GM23338 (cell line): ENCODE data around the gene PARVB. TPM values are rescaled to one million over a fixed set of nuclear protein-coding genes. Genes with fewer than 3 reads are reported as not detected.

Source experiments
- ATAC-seq: fragments of 200-7000 bp; cut with Tn5 transposase; 3 replicates; pipeline ENCODE4 v1.9.1; 2020
- DNase-seq: peaks from one replicate; pipeline ENCODE4 v3.0.0-alpha.2; 2015; ENCODE audit warnings: low spot score
- H2AFZ ChIP-seq: fragments of 200-600 bp; sonication (generic); 2 replicates; pipeline ENCODE4 v1.8.0; 2016; ENCODE audit warnings: antibody characterized with exemption, mild to moderate bottlenecking, moderate library complexity
- H3F3A ChIP-seq: fragments of 200-600 bp; sonication (generic); replicated peaks from 2 replicates; pipeline ENCODE4 v1.8.0; 2017; ENCODE audit warnings: antibody characterized with exemption, mixed run types, low read depth
- H3K27ac ChIP-seq: fragments of 200-600 bp; sonication (generic); 2 replicates; pipeline ENCODE4 v1.6.1; 2016; ENCODE audit warnings: low read depth
- H3K27me3 ChIP-seq: fragments of 200-600 bp; sonication (generic); 2 replicates; pipeline ENCODE4 v1.8.0; 2016; ENCODE audit warnings: mild to moderate bottlenecking, mixed run types, moderate library complexity; ENCODE audit not compliant: insufficient read depth
- H3K36me3 ChIP-seq: fragments of 200-600 bp; sonication (generic); 2 replicates; pipeline ENCODE4 v1.8.0; 2016; ENCODE audit warnings: mild to moderate bottlenecking; ENCODE audit not compliant: insufficient read depth
- H3K4me1 ChIP-seq: fragments of 200-600 bp; sonication (generic); 2 replicates; pipeline ENCODE4 v1.8.0; 2016; ENCODE audit warnings: mild to moderate bottlenecking, moderate library complexity; ENCODE audit not compliant: insufficient read depth
- H3K4me2 ChIP-seq: fragments of 200-600 bp; sonication (generic); 2 replicates; pipeline ENCODE4 v1.7.1; 2017; ENCODE audit warnings: mixed run types
- H3K4me3 ChIP-seq: fragments of 200-600 bp; sonication (generic); 2 replicates; pipeline ENCODE4 v1.6.1; 2016; ENCODE audit warnings: mixed run types
- H3K79me2 ChIP-seq: fragments of 200-600 bp; sonication (generic); replicated peaks from 2 replicates; pipeline ENCODE4 v1.8.0; 2017; ENCODE audit warnings: mild to moderate bottlenecking; ENCODE audit not compliant: insufficient read depth
- H3K9me2 ChIP-seq: fragments of 200-600 bp; sonication (generic); 2 replicates; pipeline ENCODE4 v1.8.0; 2017; ENCODE audit not compliant: insufficient read depth
- H4K20me1 ChIP-seq: fragments of 200-600 bp; sonication (generic); replicated peaks from 2 replicates; pipeline ENCODE4 v1.8.0; 2017; ENCODE audit warnings: mild to moderate bottlenecking; ENCODE audit not compliant: insufficient read depth
- H3K27ac Mint-ChIP-seq: 2 replicates; pipeline ENCODE4 v1.8.0; 2020; ENCODE audit warnings: inconsistent platforms, mild to moderate bottlenecking, moderate library complexity, mixed read lengths
- H3K27me3 Mint-ChIP-seq: 3 replicates; pipeline ENCODE4 v1.8.0; 2022; ENCODE audit warnings: low read depth, mild to moderate bottlenecking, moderate library complexity, mixed read lengths, inconsistent platforms; ENCODE audit not compliant: insufficient read depth, poor library complexity
- H3K36me3 Mint-ChIP-seq: 3 replicates; pipeline ENCODE4 v1.8.0; 2021; ENCODE audit warnings: low read depth, mild to moderate bottlenecking, inconsistent platforms, moderate library complexity, mixed read lengths
- H3K4me1 Mint-ChIP-seq: 3 replicates; pipeline ENCODE4 v1.8.0; 2020; ENCODE audit warnings: mild to moderate bottlenecking, inconsistent platforms, mixed read lengths
- H3K4me3 Mint-ChIP-seq: 3 replicates; pipeline ENCODE4 v1.8.0; 2021; ENCODE audit warnings: moderate library complexity, mild to moderate bottlenecking, inconsistent platforms, mixed read lengths
- H3K9me3 Mint-ChIP-seq: 3 replicates; pipeline ENCODE4 v1.8.0; 2020; ENCODE audit warnings: moderate library complexity, mild to moderate bottlenecking, inconsistent platforms, mixed read lengths
- JUNB ChIP-seq: IDR thresholded peaks from one replicate; pipeline ENCODE4 v1.6.1; 2016; ENCODE audit warnings: antibody characterized with exemption; ENCODE audit not compliant: unreplicated experiment
- NANOG ChIP-seq: IDR thresholded peaks from 2 replicates; pipeline ENCODE4 v1.6.1; 2016; ENCODE audit warnings: antibody characterized with exemption, borderline replicate concordance
- POLR2AphosphoS5 ChIP-seq: IDR thresholded peaks from 2 replicates; pipeline ENCODE4 v1.6.1; 2016; ENCODE audit warnings: antibody characterized with exemption, low read depth
- STAT1 ChIP-seq: IDR thresholded peaks from one replicate; pipeline ENCODE4 v1.6.1; 2016; ENCODE audit warnings: antibody characterized with exemption; ENCODE audit not compliant: unreplicated experiment
- ZNF114 ChIP-seq: fragments of 250-450 bp; sonication (Bioruptor Pico); IDR thresholded peaks from 2 replicates; pipeline ENCODE4 v1.5.0; 2020; ENCODE audit warnings: mild to moderate bottlenecking, moderate library complexity
- ZNF331 ChIP-seq: fragments of 250-450 bp; sonication (Bioruptor Pico); IDR thresholded peaks from 2 replicates; pipeline ENCODE4 v1.5.0; 2020; ENCODE audit warnings: low read depth, mild to moderate bottlenecking, moderate library complexity
- polyA plus RNA-seq: library from polyadenylated mRNA; unstranded; fragments of >200 nt; fragmentation: Nextera tagmentation; extraction: Ambion mirVana; gene quantifications from 2 replicates; pipeline ENCODE4 v1.2.1, GENCODE V29; 2016
- total RNA-seq: library from RNA; depleted of rRNA; stranded (reverse); fragments of >200 nt; shearing (Covaris generic); gene quantifications from 2 replicates; pipeline ENCODE4 v1.2.3, GENCODE V29; 2014
- TF ChIP-seq, protein P1 (sequence below), 2 experiments: fragments of 200-600 bp in 1 of 2; sonication (generic) in 1 of 2; conservative IDR thresholded peaks; 2 replicates each; pipeline versions ENCODE4 v1.5.1 to v1.6.1; 2016 to 2017; ENCODE audit warnings: antibody characterized with exemption in 2 of 2, low read depth in 2 of 2, mild to moderate bottlenecking in 2 of 2, moderate library complexity in 1 of 2
- TF ChIP-seq, protein P2 (sequence below): IDR thresholded peaks from one replicate; pipeline ENCODE4 v1.6.1; 2018; ENCODE audit warnings: antibody characterized with exemption; ENCODE audit not compliant: unreplicated experiment
- TF ChIP-seq, protein P3 (sequence below): fragments of 250-450 bp; sonication (Bioruptor Pico); IDR thresholded peaks from 2 replicates; pipeline ENCODE4 v1.5.0; 2020; ENCODE audit warnings: mild to moderate bottlenecking, moderate library complexity

PARVB gene
- total and polyA plus RNA-seq, 2 experiments from 2014 or later, result 4.3 to 7.7 TPM

DNA sequence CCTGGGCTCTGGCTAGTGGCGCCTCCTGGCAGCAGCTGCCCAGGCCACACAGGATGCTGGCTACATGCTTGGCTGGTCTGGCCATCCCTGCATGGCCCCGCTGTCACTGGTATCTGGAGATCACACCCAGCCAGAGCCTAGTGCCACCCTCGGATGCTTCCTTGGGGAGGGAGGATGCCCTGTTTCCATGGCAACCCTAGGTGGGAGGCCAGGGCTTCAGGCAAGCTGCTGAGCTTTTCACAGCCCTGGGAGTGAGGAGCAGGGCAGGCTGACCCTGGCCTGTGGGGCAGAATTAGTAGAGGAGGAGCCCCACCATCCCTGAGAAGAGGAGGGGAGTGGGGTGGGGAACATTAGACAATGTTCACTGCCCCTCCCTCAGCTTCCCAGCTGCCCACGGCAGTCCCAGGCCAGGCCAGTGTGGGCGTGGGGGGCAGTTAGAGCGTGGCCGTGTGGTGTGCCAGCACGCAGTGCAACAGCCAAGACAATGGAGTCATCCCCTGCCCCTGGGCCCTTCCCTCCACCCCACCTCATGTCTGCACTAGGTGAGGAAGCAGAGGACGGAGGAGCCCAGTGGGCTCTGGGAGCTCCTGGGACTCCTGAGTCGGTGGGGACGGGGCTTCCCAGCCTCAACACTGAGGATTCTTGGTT is 50.4 kb downstream of the PARVB start:
- Mint-ChIP-seq H3K27ac (no peak overlapping the region), H3K4me1 (no peaks in the 10 kb centered on the region; the same call in 2 of the 3 replicates), H3K36me3 (no peaks in the 10 kb centered on the region), H3K27me3 (peaks cover 5% of the 10 kb centered on the region), H3K4me3 (no peak overlapping the region), H3K9me3 (no peaks in the 10 kb centered on the region)
- Histone ChIP-seq H3F3A (no peaks in the 10 kb centered on the region), H3K27ac (no peak overlapping the region), H3K4me1 (no peaks in the 10 kb centered on the region), H3K9me2 (no peaks in the 10 kb centered on the region), H3K27me3 (no peaks in the 10 kb centered on the region), H3K4me3 (no peak overlapping the region), H3K36me3 (no peaks in the 10 kb centered on the region), H4K20me1 (no peaks in the 10 kb centered on the region; the same call in 1 of the 2 replicates), H3K4me2 (no peak overlapping the region), H2AFZ (no peak overlapping the region), H3K79me2 (no peaks in the 10 kb centered on the region)
- ATAC-seq, result no peak; the same call in 2 of the 3 replicates
- no peak for TF ChIP-seq POLR2AphosphoS5
- DNase-seq, result no peak

DNA sequence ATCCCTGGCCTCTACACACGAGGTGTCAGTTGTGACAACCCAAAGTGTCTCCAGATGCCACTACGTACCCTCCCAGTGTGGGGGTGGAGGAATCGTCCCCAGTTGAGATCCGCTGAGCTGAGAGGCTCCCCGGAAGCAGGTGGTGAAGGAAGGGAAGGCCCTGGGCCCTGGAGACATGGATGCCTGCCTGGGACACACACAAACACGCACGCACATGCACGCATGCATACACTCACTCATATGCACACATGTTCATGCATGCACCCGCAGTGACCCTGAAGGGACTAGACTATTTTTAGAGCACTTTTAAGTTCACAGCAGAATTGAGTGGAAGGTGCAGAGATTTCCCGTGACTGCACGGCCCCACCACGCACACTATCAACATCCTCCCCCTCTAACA is 50.9 kb downstream of the PARVB start:
- Histone ChIP-seq H3K27me3 (no peaks in the 10 kb centered on the region), H3K27ac (no peak overlapping the region), H3K79me2 (no peaks in the 10 kb centered on the region), H3K4me1 (no peaks in the 10 kb centered on the region), H3F3A (no peaks in the 10 kb centered on the region), H3K4me3 (no peak overlapping the region), H3K9me2 (no peaks in the 10 kb centered on the region), H3K4me2 (no peak overlapping the region), H4K20me1 (no peaks in the 10 kb centered on the region; the same call in 1 of the 2 replicates), H2AFZ (no peak overlapping the region), H3K36me3 (no peaks in the 10 kb centered on the region)
- TF ChIP-seq STAT1, result no peak
- TF ChIP-seq, protein P1, sequence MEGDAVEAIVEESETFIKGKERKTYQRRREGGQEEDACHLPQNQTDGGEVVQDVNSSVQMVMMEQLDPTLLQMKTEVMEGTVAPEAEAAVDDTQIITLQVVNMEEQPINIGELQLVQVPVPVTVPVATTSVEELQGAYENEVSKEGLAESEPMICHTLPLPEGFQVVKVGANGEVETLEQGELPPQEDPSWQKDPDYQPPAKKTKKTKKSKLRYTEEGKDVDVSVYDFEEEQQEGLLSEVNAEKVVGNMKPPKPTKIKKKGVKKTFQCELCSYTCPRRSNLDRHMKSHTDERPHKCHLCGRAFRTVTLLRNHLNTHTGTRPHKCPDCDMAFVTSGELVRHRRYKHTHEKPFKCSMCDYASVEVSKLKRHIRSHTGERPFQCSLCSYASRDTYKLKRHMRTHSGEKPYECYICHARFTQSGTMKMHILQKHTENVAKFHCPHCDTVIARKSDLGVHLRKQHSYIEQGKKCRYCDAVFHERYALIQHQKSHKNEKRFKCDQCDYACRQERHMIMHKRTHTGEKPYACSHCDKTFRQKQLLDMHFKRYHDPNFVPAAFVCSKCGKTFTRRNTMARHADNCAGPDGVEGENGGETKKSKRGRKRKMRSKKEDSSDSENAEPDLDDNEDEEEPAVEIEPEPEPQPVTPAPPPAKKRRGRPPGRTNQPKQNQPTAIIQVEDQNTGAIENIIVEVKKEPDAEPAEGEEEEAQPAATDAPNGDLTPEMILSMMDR (conservative IDR thresholded peaks at IDR 0.05; ENCODE audit: low read depth in 2 of 2), result no peak
- no peak for TF ChIP-seq NANOG
- TF ChIP-seq JUNB, result no peak
- TF ChIP-seq, protein P2, sequence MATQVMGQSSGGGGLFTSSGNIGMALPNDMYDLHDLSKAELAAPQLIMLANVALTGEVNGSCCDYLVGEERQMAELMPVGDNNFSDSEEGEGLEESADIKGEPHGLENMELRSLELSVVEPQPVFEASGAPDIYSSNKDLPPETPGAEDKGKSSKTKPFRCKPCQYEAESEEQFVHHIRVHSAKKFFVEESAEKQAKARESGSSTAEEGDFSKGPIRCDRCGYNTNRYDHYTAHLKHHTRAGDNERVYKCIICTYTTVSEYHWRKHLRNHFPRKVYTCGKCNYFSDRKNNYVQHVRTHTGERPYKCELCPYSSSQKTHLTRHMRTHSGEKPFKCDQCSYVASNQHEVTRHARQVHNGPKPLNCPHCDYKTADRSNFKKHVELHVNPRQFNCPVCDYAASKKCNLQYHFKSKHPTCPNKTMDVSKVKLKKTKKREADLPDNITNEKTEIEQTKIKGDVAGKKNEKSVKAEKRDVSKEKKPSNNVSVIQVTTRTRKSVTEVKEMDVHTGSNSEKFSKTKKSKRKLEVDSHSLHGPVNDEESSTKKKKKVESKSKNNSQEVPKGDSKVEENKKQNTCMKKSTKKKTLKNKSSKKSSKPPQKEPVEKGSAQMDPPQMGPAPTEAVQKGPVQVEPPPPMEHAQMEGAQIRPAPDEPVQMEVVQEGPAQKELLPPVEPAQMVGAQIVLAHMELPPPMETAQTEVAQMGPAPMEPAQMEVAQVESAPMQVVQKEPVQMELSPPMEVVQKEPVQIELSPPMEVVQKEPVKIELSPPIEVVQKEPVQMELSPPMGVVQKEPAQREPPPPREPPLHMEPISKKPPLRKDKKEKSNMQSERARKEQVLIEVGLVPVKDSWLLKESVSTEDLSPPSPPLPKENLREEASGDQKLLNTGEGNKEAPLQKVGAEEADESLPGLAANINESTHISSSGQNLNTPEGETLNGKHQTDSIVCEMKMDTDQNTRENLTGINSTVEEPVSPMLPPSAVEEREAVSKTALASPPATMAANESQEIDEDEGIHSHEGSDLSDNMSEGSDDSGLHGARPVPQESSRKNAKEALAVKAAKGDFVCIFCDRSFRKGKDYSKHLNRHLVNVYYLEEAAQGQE, result no peak
- TF ChIP-seq POLR2AphosphoS5, result no peak
- TF ChIP-seq ZNF114, result no peak
- TF ChIP-seq, protein P3, sequence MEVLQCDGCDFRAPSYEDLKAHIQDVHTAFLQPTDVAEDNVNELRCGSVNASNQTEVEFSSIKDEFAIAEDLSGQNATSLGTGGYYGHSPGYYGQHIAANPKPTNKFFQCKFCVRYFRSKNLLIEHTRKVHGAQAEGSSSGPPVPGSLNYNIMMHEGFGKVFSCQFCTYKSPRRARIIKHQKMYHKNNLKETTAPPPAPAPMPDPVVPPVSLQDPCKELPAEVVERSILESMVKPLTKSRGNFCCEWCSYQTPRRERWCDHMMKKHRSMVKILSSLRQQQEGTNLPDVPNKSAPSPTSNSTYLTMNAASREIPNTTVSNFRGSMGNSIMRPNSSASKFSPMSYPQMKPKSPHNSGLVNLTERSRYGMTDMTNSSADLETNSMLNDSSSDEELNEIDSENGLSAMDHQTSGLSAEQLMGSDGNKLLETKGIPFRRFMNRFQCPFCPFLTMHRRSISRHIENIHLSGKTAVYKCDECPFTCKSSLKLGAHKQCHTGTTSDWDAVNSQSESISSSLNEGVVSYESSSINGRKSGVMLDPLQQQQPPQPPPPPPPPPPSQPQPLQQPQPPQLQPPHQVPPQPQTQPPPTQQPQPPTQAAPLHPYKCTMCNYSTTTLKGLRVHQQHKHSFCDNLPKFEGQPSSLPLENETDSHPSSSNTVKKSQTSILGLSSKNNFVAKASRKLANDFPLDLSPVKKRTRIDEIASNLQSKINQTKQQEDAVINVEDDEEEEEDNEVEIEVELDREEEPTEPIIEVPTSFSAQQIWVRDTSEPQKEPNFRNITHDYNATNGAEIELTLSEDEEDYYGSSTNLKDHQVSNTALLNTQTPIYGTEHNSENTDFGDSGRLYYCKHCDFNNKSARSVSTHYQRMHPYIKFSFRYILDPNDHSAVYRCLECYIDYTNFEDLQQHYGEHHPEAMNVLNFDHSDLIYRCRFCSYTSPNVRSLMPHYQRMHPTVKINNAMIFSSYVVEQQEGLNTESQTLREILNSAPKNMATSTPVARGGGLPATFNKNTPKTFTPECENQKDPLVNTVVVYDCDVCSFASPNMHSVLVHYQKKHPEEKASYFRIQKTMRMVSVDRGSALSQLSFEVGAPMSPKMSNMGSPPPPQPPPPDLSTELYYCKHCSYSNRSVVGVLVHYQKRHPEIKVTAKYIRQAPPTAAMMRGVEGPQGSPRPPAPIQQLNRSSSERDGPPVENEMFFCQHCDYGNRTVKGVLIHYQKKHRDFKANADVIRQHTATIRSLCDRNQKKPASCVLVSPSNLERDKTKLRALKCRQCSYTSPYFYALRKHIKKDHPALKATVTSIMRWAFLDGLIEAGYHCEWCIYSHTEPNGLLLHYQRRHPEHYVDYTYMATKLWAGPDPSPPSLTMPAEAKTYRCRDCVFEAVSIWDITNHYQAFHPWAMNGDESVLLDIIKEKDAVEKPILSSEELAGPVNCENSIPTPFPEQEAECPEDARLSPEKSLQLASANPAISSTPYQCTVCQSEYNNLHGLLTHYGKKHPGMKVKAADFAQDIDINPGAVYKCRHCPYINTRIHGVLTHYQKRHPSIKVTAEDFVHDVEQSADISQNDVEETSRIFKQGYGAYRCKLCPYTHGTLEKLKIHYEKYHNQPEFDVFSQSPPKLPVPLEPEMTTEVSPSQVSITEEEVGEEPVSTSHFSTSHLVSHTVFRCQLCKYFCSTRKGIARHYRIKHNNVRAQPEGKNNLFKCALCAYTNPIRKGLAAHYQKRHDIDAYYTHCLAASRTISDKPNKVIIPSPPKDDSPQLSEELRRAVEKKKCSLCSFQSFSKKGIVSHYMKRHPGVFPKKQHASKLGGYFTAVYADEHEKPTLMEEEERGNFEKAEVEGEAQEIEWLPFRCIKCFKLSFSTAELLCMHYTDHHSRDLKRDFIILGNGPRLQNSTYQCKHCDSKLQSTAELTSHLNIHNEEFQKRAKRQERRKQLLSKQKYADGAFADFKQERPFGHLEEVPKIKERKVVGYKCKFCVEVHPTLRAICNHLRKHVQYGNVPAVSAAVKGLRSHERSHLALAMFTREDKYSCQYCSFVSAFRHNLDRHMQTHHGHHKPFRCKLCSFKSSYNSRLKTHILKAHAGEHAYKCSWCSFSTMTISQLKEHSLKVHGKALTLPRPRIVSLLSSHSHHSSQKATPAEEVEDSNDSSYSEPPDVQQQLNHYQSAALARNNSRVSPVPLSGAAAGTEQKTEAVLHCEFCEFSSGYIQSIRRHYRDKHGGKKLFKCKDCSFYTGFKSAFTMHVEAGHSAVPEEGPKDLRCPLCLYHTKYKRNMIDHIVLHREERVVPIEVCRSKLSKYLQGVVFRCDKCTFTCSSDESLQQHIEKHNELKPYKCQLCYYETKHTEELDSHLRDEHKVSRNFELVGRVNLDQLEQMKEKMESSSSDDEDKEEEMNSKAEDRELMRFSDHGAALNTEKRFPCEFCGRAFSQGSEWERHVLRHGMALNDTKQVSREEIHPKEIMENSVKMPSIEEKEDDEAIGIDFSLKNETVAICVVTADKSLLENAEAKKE (CRISPR knock-in tag), result no peak
- TF ChIP-seq ZNF331 (CRISPR knock-in tag), result no peak
- no peaks in the 10 kb centered on the region; the same call in 2 of the 3 replicates for H3K4me1 Mint-ChIP-seq
- DNase-seq (no peak), ATAC-seq (no peak)
- no peaks in the 10 kb centered on the region for H3K36me3 Mint-ChIP-seq
- H3K9me3 Mint-ChIP-seq, result no peaks in the 10 kb centered on the region
- H3K27ac Mint-ChIP-seq, result no peak overlapping the region
- H3K27me3 Mint-ChIP-seq, result peaks cover 5% of the 10 kb centered on the region
- H3K4me3 Mint-ChIP-seq, result no peak overlapping the region
